NCI-H1105 (cell line): Measurements from ENCODE around the gene DAG1.
"Not testable (repeated sequence)": the region's sequence is repeated elsewhere in the genome, so short reads cannot be mapped to it uniquely, and the experiment has no call there.

Experiments used
- DNase-seq: peaks from one replicate; lab custom pipeline; 2025; lab: John Stamatoyannopoulos, UW

DAG1 gene

DNA sequence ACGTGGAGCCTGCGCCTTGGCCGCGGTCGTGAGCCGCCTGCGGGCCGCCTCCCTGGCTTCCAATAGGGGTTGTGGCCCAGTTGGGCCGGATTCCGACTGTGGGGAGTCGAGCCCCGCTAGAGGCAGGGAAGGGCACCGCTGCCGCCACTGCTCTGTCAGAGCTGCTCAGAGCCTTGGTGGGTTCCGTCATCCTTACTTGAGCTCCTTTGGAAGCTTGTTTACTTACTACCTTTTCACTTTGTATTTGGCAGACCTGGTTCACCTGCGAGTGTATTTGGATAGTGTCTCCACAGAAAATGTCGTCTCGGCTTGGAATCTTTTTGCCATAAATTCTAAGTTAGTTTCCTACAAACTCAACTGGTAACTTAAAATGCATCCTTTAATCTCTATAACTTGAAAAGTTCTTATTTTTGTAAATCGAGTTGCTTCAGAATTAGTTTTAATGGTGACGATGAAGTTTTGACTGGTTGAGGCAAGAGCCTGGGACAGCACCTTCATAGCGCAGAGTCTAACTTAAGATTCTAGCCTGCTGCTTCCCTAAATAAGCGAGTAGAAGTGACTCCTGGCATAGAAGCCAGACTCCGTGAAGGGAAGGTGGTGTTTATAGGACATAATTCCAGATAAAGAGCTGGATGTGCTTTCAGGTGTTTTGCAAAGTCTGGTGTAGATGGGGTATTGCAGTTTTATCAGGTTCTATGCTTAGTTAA lies 800 bp downstream of the DAG1 start:
- DNase-seq = no peak

GRCh38 chr3:49471856-49472495 lies 1.9 kb downstream of the DAG1 start:
- no peak for DNase-seq

GRCh38 chr3:49476563-49476962 lies 6.5 kb downstream of the DAG1 start:
- DNase-seq = no peak

DNA sequence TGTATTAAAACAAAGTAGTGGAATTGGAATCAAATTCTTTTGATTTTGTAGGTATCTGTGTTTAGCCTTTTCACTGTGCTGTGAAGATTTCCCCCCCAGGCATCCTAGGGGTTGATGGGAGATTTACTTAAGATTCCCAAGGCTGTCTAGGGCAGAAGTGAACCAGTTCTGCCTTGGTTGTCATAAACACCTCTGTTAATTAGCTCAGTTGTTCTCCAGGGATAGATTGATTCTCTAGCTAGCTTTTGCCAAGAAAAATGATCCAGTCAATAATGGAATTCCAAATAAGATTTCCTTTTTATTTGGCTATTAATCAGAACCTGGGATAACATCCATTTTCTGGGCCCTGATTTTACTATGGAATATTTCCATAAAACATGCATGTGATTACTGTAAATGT lies 12.7 kb downstream of the DAG1 start:
- no peak for DNase-seq

GRCh38 chr3:49484471-49484870 lies 14.4 kb downstream of the DAG1 start:
- no peak for DNase-seq

DNA sequence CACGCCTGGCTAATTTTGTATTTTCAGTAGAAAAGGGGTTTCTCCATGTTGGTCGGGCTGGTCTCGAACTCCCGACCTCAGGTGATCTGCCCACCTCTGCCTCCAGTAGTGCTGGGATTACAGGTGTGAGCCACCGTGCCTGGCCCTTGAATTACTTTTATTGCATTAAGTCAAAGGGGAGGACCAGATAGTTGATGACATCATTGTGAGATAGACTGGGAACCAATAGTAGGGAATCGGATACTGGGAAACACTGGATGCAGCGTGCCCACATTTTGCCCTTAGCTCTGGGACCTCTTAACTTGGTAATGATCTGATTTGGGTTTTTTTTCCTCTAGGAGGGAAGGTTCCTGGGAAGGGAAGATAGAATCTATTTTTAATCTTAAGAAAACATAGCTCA lies 19.2 kb downstream of the DAG1 start:
- DNase-seq = no peak

- DNase-seq = no peak
Measured at GRCh38 chr3:49492969-49493368, 22.9 kb downstream of the DAG1 start.

DNA sequence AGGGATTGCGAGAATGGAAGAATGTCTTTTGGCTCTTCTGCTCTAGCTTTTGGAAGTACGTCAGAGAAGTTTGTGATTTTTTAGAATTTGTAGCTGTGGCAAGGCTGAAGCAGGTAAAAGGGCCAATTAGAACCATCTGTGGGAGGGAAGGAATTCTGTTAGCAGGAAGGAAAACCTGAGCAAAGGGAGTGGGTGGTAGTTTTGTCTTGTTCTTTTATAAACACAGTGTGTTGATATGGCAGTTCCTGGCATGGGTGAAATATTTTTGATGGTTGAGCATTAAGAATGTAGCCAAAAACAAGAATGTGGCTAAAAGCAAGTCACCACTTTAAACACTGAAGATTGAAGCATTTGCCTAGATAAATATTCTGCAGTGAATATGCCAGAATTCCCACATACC lies 23.8 kb downstream of the DAG1 start:
- no peak for DNase-seq

DNA sequence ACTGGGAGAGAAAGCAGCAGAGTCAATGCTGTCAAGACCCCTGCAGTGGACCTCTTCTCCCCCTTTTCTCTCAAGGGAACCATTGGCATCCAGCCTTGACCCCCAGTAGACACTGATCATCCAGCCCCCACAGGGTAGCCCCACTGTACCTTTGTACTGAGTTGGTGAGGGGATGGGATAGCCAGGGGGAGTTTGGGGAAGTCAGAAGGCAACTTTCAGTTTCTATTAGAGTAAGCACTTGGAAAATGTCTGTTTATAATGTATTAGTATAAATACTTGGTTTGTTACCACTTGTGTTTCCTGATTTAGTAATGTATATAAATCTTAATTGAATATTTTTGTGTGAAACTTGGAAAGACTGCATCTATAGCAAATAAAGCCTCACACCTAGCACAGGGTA lies 25.0 kb downstream of the DAG1 start:
- no peak for DNase-seq

DNA sequence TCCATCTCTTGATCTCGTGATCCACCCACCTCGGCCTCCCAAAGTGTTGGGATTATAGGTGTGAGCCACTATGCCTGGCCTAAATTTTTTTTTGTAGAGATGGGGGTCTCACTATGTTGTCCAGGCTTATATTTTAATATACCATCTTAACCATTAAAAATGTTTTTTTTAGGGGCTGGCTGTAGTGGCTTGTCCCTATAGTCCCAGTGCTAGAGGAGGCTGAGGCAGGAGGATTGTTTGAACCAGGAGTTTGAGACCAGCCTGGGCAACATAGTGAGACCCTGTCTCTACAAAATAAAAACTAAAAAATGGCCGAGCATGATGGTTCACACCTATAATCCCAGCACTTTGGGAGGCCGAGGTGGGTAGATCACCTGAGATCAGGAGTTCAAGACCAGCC lies 26.8 kb downstream of the DAG1 start:
- DNase-seq = not testable (repeated sequence)

- no peak for DNase-seq
Measured at GRCh38 chr3:49497606-49498005, 27.5 kb downstream of the DAG1 start.

DNA sequence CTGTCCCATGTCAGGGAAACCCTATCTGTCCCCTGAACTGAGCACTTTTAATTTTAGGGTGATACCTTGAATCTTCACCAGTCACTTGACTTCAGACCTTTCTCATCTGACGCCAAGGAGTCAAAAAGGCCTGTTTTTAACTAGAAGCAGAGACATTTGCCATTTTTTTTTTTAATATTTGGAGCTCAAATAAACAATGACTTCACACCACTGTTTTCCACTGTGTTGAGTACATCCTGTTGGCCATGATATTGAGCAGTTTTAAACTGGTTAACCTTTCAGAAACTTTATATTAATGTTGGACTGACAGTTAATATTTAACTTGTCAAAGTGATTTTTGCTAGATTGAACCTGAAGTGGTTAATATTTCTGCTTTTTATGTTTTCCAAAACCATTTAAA lies 28.2 kb downstream of the DAG1 start:
- no peak for DNase-seq

DNA sequence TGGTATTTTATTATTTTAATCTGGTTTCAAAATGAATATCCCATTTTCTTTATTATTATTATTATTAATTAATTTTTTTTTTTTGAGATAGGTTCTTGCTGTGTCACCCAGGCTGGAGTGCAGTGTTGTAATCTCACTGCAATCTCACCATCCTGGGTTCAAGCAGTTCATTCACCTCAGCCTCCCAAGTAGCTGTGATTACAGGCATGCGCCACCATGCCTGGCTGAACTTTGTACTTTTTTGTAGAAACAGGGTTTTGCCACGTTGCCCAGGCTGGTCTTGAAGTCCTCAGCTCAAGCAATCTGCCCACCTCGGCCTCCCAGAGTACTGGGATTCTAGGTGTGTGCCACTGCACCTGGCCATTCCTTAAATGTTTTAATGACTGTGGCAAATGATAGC lies 28.6 kb downstream of the DAG1 start:
- DNase-seq = no peak

DNA sequence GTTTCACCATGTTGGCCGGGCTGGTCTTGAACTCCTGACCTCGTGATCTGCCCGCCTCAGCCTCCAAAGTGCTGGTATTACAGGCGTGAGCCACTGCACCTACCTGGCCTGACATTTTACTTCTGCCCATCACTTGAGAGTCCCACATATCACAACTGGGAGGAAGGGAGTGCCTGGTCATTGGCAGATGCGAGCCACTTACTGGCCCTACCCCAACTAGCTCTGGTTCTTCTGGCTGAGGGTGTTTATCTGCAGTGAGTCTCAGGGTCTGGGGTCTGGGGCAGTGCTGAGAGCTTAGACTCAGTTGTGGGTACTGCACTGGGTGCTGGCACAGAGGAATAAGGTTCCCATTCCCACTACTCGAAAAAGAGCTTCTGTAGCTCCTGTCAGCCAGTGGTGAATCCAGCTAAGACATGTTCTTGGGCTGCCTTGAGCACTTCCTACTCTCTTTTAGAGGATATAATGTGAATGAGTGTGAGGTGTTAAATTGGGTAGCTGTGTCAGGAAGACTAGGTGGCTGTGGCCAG lies 30.2 kb downstream of the DAG1 start:
- no peak for DNase-seq

- no peak for DNase-seq
Measured at GRCh38 chr3:49500732-49501609, 30.9 kb downstream of the DAG1 start.

- no peak for DNase-seq
Measured at GRCh38 chr3:49501842-49502241, 31.8 kb downstream of the DAG1 start.

GRCh38 chr3:49506906-49507305 lies 36.8 kb downstream of the DAG1 start:
- no peak for DNase-seq

DNA sequence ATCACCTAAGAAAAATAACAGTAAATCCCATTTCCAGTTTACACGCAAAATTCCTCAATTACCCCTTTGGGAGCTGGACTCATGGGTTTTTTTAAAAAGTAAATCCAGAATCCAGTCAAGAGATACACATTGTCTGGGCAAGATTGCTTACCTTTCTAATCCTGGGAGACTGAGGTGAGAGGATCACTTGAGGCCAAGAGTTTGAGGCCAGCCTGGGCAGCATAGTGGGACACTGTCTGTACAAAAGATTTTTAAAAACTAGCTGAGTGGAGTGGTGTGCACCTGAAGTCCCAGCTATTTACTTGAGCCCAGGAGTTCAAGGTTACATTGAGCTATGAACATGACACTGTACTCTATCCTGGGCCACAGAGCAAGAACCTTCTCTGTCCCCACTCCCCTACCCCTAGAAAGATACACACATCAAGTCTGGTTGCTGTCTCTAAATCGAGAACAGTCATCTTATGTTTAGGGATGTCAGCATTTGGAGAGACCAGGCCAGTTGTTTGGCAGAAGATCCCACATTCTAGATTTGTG lies 39.0 kb downstream of the DAG1 start:
- no peak for DNase-seq

- no peak for DNase-seq
Measured at GRCh38 chr3:49511639-49512038, 41.6 kb downstream of the DAG1 start.

- DNase-seq = no peak
Measured at GRCh38 chr3:49512781-49513355, 42.8 kb downstream of the DAG1 start.

DNA sequence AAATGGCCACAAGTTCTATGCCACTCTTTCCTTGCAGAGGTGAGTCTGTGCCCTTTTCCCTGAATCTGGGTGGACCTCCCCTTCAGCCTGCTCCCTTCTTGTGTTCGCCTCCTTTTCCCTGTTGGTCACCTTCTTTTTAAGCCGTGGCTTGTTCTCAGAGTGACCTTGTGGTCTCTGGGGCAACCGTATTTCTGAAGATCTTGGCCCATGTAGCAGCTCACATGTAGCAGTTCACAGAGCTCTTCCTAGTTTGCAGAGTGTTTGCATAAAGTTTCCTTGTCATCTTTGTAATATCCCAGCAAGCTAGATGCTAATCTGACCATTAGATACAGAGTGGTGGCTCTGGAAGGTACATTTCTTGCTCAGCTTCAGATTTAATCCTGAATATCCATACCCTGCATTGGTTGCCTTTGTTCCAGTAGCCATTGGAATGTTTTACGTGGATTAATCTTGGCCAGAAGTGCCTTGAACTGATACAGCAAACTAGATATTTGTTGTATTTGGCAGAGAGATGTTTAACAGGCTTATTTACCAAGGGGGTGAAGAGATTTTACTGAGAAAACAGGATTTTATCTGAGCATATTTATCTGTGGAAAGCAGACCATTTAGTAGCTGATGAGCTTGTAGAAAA lies 43.5 kb downstream of the DAG1 start:
- no peak for DNase-seq

DNA sequence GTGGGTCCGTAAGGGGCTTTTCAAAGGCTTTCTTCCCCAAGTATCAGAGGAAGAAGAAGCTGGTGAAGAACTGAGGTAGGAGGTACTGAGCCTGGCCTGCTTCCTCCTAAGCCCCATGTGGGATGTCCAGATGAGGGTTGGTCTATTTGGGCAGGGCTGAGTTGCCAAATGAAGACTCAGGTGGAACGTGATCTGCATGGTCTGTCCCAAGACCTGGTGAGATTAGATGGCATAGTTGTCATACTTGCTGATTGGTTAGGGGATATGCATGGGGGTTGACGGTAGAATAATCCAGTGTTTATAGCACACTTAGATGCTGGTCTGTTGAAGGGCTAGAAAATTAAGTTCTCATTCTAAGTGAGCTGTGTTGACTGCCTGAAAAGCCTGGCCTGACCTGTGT lies 47.9 kb downstream of the DAG1 start:
- no peak for DNase-seq
